Fibroblast of mammary gland (primary cell): ENCODE data around the gene SUSD2.

ENCODE experiments used
- DNase-seq: peaks from one replicate; pipeline ENCODE4 v3.0.0-alpha.2; 2010; ENCODE audit warnings: low read depth
- H3K4me3 ChIP-seq: 2 replicates; pipeline ENCODE4 v1.5.1; 2011; ENCODE audit warnings: low read depth, mild to moderate bottlenecking, low read length, moderate library complexity; ENCODE audit not compliant: control insufficient read depth
- TF ChIP-seq, protein P1 (sequence below): conservative IDR thresholded peaks from 2 replicates; pipeline ENCODE4 v1.5.1; 2011; ENCODE audit warnings: low read depth, low read length, inconsistent platforms; ENCODE audit not compliant: control insufficient read depth, insufficient read depth

The SUSD2 gene

DNA sequence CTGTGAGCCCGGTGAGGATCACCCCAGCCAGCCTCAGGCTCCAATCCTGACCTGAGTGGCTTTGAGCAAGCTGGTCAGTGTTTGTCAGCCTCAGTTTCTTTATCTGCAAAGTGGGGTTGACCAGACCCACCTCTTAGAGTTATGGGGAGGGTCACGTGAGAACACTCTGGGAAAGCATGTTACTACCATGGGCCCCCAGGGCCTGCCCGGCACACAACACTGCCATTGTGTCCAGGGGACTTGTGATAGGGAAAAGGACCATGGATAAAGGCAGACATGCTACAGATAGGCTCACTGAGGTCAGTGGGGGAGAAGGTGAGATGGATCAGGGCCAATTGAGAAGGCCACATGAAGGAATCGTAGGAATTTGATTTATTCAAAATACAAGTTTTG, 32.1 kb upstream of the SUSD2 start:
- DNase-seq: no peak
- TF ChIP-seq, protein P1, sequence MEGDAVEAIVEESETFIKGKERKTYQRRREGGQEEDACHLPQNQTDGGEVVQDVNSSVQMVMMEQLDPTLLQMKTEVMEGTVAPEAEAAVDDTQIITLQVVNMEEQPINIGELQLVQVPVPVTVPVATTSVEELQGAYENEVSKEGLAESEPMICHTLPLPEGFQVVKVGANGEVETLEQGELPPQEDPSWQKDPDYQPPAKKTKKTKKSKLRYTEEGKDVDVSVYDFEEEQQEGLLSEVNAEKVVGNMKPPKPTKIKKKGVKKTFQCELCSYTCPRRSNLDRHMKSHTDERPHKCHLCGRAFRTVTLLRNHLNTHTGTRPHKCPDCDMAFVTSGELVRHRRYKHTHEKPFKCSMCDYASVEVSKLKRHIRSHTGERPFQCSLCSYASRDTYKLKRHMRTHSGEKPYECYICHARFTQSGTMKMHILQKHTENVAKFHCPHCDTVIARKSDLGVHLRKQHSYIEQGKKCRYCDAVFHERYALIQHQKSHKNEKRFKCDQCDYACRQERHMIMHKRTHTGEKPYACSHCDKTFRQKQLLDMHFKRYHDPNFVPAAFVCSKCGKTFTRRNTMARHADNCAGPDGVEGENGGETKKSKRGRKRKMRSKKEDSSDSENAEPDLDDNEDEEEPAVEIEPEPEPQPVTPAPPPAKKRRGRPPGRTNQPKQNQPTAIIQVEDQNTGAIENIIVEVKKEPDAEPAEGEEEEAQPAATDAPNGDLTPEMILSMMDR: no peak
- H3K4me3 ChIP-seq: no peak overlapping the region

DNA sequence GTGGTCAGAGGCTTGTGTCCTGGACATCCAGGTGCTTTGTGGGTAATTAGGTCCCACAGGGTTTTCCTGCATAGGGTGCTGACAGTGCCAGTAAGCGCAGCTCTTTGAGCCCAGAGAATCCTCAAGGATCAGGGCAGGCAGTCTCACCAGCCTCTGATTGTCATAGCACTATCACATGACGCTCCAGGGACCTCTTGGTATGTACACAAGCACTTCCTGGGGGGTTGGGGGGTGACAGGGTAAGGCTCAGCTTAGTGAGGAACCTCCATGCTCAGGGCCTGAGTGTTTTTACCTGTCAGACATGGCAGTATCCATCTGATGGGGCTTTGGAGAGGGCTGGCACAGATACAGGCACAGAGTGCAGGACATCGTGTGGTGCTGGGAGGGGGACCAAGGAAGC, 27.9 kb upstream of the SUSD2 start:
- TF ChIP-seq, protein P1: no peak
- no peak overlapping the region for H3K4me3 ChIP-seq
- DNase-seq: no peak

DNA sequence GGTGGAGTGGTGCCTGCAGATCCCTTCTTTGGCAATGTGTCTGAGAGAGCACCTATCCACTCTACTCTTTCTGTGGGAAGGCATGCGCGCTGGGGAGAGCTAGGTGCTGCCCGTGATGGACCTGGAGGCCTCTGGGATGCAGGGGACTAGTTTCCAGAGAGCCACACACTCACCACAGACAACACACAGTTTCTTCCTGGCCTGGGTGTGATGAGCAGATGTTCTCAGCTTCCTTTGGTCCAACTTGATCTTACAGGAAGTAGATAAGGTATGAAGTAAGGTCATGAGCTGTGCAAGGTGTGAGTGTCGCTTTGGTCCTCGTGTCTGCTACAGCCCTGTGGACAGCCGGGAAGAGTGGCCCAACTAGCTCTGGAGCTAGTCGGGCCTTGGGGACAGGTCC, 27.3 kb upstream of the SUSD2 start:
- TF ChIP-seq, protein P1: no peak
- no peak overlapping the region for H3K4me3 ChIP-seq
- DNase-seq: no peak

DNA sequence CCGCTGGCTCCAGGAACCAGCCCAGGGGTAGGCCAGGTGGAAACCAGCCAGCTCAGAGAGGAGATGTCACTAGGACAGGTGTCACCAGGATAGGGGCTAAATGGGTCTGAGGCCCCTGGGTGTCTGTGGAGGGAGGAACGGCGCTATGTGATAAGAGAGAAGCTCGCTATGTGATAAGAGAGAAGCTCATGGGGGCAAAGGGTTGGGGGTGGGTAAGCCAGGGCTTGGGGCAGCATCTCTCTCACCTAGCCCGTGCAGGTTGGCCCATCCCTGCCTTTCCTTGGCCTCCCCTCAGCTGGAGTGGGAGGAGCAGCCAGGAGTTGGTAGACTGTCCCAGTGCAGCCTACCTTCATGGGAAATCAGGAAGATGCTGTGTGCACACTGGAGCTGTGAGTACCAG, 26.5 kb upstream of the SUSD2 start:
- no peak overlapping the region for H3K4me3 ChIP-seq
- DNase-seq: no peak
- TF ChIP-seq, protein P1: no peak

DNA sequence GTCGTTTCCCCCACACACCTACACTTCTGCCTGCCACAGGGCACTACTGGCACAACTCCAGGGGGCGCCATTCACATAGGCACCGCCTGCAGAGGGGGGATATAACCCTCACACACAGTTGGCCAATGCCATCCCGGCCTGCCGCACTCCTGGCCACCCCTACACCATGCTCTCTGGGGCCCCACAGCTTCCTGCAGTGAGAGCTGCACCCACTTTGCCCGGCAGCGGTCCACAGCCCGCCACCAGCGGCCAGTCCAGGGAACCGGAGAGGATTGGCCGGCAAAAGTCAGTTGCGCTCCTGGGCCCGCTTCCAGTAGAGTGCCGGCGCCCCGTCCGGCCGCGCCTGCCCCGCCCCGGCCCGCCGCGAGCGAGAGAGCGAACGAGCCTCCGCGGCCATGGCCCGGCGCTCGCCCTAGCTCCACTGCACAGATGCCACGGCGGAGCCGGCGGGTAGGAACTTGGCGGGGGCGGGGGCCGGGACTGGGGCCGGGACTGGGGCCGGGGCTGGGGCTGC, 25.6 kb upstream of the SUSD2 start:
- peak overlapping the region; percentile 79 for H3K4me3 ChIP-seq
- peak; percentile 61 for DNase-seq
- TF ChIP-seq, protein P1: peak; percentile 35

DNA sequence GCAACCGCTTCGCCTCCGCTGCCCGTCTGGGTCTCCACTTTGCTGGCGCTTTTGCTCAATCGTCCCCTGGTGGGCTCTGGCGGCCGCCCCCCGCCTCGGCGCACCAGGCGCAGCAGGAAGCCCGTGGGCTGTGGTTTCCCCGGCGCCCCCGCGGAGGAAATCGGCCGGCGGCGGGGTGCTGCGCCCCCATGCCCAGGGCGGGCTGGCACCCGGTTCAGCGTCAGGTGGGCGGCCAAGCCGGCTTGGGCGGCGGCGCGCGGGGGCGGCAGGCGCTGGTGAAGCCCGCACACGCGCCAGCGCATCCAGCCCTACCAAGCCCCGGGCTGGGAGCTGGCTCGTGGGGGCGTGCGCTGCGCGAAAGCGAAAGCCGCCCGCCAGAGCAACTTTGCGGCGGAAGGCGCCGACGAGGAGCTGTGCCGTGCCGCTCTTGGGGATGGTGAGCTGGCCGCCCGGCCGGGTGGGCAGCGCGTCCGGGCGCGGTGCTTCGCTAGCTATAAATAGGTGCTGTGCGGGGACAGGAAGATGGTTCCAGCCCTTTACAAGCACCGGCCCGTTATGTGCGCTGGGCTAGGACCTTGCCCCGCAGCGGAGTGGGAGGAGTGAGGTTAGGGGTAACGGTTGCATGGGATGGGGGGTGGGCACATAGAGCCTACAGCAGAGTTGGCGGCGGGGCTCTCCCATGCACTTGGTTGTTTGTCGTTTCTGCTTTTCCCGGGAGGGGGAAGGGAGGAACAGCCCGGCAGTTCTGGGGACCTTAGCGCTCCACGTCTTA, 25.0 kb upstream of the SUSD2 start:
- TF ChIP-seq, protein P1: no peak
- peak; percentile 48 for DNase-seq
- peak overlapping the region; percentile 79 for H3K4me3 ChIP-seq
